Measurements from ENCODE around the gene PRMT2.
"Not testable (repeated sequence)": the region's sequence is repeated elsewhere in the genome, so short reads cannot be mapped to it uniquely, and the experiment has no call there.

The PRMT2 gene

DNA sequence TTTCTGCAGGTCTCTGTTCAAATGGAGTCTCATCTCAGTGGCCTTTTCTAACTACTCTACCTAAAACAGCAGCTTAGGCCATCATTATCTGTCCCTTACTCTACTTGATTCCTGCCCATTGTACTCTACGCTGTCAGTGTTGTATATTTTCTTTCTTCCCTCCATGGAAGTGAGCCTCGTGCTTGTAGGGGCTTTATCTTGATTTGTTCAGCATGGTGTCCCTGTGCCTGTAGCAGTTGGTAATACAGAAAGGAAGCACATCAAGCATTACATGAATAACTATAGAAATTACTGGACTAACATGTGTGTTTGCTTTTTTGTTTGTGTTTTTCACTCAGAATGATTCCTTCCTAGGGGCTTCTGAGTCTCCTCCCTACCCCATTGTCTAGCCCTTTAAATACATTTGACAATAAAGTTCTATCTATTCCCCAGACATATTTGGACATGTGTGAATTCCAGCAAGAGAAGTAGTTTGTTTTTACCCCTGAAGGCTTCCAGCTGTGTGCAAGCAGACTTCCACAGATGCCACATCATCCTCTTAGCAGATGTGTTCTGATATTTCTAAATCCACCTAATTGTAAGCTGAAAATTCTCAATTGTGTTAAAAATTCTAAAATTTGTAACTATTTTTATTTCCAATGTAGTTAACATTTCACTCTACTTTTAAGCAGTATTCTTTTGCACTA lies 40.3 kb downstream of the PRMT2 start:
- DNase-seq: no peak

DNA sequence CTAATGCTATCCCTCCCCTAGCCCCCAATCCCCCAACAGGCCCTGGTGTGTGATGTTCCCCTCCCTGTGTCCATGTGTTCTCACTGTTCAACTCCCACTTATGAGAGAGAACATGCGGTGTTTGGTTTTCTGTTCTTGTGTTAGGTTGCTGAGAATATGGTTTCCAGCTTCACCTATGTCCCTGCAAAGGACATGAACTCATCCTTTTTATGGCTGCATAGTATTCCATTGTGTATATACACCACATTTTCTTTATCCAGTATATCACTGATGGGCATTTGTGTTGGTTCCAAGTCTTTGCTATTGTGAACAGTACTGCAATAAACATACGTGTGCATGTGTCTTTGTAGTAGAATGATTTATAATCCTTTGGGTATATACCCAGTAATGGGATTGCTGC lies 41.1 kb downstream of the PRMT2 start:
- not testable (repeated sequence) for DNase-seq

DNA sequence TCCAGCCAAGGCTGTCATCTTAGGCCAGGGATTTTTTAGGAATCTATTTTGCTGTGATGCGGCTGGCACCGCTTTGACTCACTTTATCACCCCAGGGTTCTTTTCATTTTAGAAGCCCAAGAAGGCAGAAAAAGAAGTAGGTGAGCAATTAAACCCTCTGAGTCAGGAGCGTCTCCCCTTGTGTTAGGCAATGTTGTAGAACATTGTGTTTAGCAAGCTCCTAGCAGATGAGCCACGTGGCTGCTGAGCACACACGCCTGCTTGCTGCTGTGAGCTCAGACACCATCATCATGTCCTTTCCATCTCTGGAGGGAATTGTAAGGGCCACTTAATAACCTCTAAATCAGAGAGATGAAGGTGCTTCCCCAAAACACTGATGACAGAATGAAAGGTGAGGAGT lies 46.1 kb downstream of the PRMT2 start:
- DNase-seq: not testable (repeated sequence)

DNA sequence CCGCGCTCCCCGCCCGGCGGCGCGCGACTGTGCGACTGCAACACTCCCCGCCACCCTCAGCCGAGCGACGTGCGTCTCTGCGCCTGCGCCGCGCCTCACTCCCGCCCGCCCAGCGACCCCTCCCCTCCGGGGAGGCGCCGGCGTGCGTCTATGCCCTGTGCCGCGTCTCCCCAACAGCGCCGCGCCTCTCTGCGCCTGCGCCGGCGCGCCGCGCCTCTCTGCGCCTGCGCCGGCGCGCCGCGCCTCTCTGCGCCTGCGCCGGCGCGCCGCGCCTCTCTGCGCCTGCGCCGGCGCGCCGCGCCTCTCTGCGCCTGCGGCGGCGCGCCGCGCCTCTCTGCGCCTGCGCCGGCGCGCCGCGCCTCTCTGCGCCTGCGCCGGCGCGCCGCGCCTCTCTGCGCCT lies 63.2 kb downstream of the PRMT2 start:
- not testable (repeated sequence) for DNase-seq

DNA sequence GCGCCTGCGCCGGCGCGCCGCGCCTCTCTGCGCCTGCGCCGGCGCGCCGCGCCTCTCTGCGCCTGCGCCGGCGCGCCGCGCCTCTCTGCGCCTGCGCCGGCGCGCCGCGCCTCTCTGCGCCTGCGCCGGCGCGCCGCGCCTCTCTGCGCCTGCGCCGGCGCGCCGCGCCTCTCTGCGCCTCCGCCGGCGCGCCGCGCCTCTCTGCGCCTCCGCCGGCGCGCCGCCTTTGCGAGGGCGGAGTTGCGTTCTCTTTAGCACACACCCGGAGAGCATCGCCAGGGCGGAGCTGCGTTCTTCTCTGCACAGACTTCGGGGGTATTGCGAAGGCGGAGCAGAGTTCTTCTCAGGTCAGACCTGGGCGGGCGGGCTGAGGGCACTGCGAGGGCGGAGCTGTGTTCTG lies 63.6 kb downstream of the PRMT2 start:
- DNase-seq: not testable (repeated sequence)
